Small intestine (tissue), 7 donors: Measurements from ENCODE around the gene EIF2AK3. TPM values are rescaled to one million over a fixed set of nuclear protein-coding genes. Genes with fewer than 3 reads are reported as not detected.

Source experiments
- DNase-seq, 2 donors: peaks; one replicate each; pipeline versions ENCODE4 v3.0.0 to v3.0.0-alpha.2; 2013
- FAIRE-seq: peaks from 2 replicates; lab custom pipeline; 2012; peaks lifted over from hg19 to GRCh38; lab: Jason Lieb, UNC
- H3K27ac ChIP-seq, 3 donors: one replicate each; pipeline ENCODE4 v1.5.1; 2013; ENCODE audit warnings: low read length in 2 of 3, mild to moderate bottlenecking in 2 of 3, control low read depth in 1 of 3, inconsistent platforms in 1 of 3, low read depth in 1 of 3, moderate library complexity in 1 of 3
- H3K27me3 ChIP-seq, 3 donors: one replicate each; pipeline ENCODE4 v1.6.1; 2013; ENCODE audit warnings: low read length in 3 of 3, inconsistent platforms in 1 of 3; ENCODE audit not compliant: control insufficient read depth in 3 of 3, insufficient read depth in 3 of 3
- H3K36me3 ChIP-seq, 3 donors: one replicate each; pipeline ENCODE4 v1.6.1; 2013; ENCODE audit warnings: low read length in 3 of 3, inconsistent platforms in 1 of 3, low read depth in 1 of 3, mild to moderate bottlenecking in 1 of 3, moderate library complexity in 1 of 3; ENCODE audit not compliant: control insufficient read depth in 3 of 3, insufficient read depth in 2 of 3
- H3K4me1 ChIP-seq, 3 donors: one replicate each; pipeline ENCODE4 v1.6.1; 2013; ENCODE audit warnings: low read length in 2 of 3, inconsistent platforms in 1 of 3, low read depth in 1 of 3, mild to moderate bottlenecking in 1 of 3, moderate library complexity in 1 of 3; ENCODE audit not compliant: control insufficient read depth in 3 of 3, insufficient read depth in 2 of 3
- H3K4me3 ChIP-seq, 3 donors: one replicate each; pipeline ENCODE4 v1.5.1; 2013; ENCODE audit warnings: low read length in 3 of 3, control low read depth in 1 of 3, inconsistent platforms in 1 of 3, low read depth in 1 of 3, mild to moderate bottlenecking in 1 of 3, moderate library complexity in 1 of 3
- H3K9me3 ChIP-seq, 2 donors: one replicate each; pipeline ENCODE4 v1.6.1; 2013; ENCODE audit warnings: low read depth in 1 of 2, low read length in 1 of 2; ENCODE audit not compliant: control insufficient read depth in 2 of 2, insufficient read depth in 1 of 2
- WGBS, 3 donors: extraction: QIAGEN DNeasy Blood & Tissue Kit; methylation state at CpG; one replicate each; pipeline ENCODE4 v1.1.7; 2013; 5-methylcytosine and 5-hydroxymethylcytosine counted together
- polyA plus RNA-seq, 4 donors: library from polyadenylated mRNA; stranded (reverse) in 3 of 4; unstranded in 1 of 4; fragments of 200-250 nt in 3 of 4; fragments of 120-200 nt in 1 of 4; gene quantifications; one replicate each; pipeline versions ENCODE4 v1.2.1 to v1.2.3, GENCODE V29; 2013
- donor health status: healthy with polysubstance abuse.
- donor health status: control.
- donor health status: control.
- donor health status: Bipolar disorder and iron deficiency.
- donor health status: healthy.

EIF2AK3 gene
- polyA plus RNA-seq, 4 donors, result 2.7 to 16.9 (median 5.4) TPM

- H3K27ac ChIP-seq, result no peak overlapping the region
- WGBS, 3 donors, result 93 to 100% (median 97%) methylated on average over 1 of the region's 1 CpG
- H3K27me3 ChIP-seq, result no peaks in the 10 kb centered on the region
- DNase-seq (no peak), FAIRE-seq (no peak)
- no peaks in the 10 kb centered on the region for H3K4me1 ChIP-seq
- H3K36me3 ChIP-seq, result peaks cover 6 to 21% (median 12%) of the 10 kb centered on the region in 3 donors
- no peaks in the 10 kb centered on the region for H3K9me3 ChIP-seq
- no peak overlapping the region for H3K4me3 ChIP-seq
These were observed 45.2 kb downstream of the EIF2AK3 start for GRCh38 chr2:88582030-88582429.

- H3K27me3 ChIP-seq, result no peaks in the 10 kb centered on the region
- no peak overlapping the region for H3K4me3 ChIP-seq
- WGBS, 3 donors, result 71 to 98% (median 82%) methylated on average over 1 of the region's 1 CpG
- DNase-seq (no peak), FAIRE-seq (no peak)
- peaks cover 7 to 21% (median 17%) of the 10 kb centered on the region in 3 donors for H3K36me3 ChIP-seq
- H3K27ac ChIP-seq, result no peak overlapping the region
- no peaks in the 10 kb centered on the region for H3K9me3 ChIP-seq
- no peaks in the 10 kb centered on the region for H3K4me1 ChIP-seq
These were observed 47.2 kb downstream of the EIF2AK3 start for GRCh38 chr2:88580088-88580487.

- Histone ChIP-seq H3K4me1 (no peaks in the 10 kb centered on the region), H3K9me3 (no peaks in the 10 kb centered on the region), H3K4me3 (no peak overlapping the region), H3K27me3 (no peaks in the 10 kb centered on the region), H3K36me3 (peaks cover 17 to 21% (median 19%) of the 10 kb centered on the region in 3 donors), H3K27ac (no peak overlapping the region)
- 93 to 97% (median 95%) methylated on average over 2 of the region's 2 CpGs for WGBS, 3 donors
- DNase-seq (no peak), FAIRE-seq (no peak)
These were observed 51.6 kb downstream of the EIF2AK3 start for GRCh38 chr2:88575630-88576029.

GRCh38 chr2:88575051-88575450, 52.2 kb downstream of the EIF2AK3 start:
- 48 to 80% (median 50%) methylated on average over 2 of the region's 2 CpGs for WGBS, 3 donors
- FAIRE-seq (no peak), DNase-seq (no peak)
- no peak overlapping the region for H3K4me3 ChIP-seq
- H3K36me3 ChIP-seq, result peaks cover 20 to 25% (median 21%) of the 10 kb centered on the region in 3 donors
- H3K27me3 ChIP-seq, result no peaks in the 10 kb centered on the region
- no peaks in the 10 kb centered on the region for H3K4me1 ChIP-seq
- no peaks in the 10 kb centered on the region for H3K9me3 ChIP-seq
- no peak overlapping the region for H3K27ac ChIP-seq

GRCh38 chr2:88574445-88574844, 52.8 kb downstream of the EIF2AK3 start:
- peaks cover 21 to 25% (median 22%) of the 10 kb centered on the region in 3 donors for H3K36me3 ChIP-seq
- WGBS, 3 donors, result 73 to 87% (median 77%) methylated on average over 5 of the region's 5 CpGs
- DNase-seq, result no peak
- H3K27me3 ChIP-seq, result no peaks in the 10 kb centered on the region
- H3K27ac ChIP-seq, result no peak overlapping the region
- no peaks in the 10 kb centered on the region for H3K9me3 ChIP-seq
- H3K4me1 ChIP-seq, result no peaks in the 10 kb centered on the region
- FAIRE-seq, result no peak
- no peak overlapping the region for H3K4me3 ChIP-seq

- H3K36me3 ChIP-seq, result peaks cover 5 to 14% (median 12%) of the 10 kb centered on the region in 3 donors
- no peaks in the 10 kb centered on the region for H3K9me3 ChIP-seq
- H3K27ac ChIP-seq, result no peak overlapping the region
- no peak for DNase-seq
- no peak overlapping the region for H3K4me3 ChIP-seq
- FAIRE-seq, result no peak
- WGBS, 3 donors, result 92 to 96% (median 95%) methylated on average over 3 of the region's 3 CpGs
- H3K27me3 ChIP-seq, result no peaks in the 10 kb centered on the region
- no peaks in the 10 kb centered on the region for H3K4me1 ChIP-seq
These were observed 59.1 kb downstream of the EIF2AK3 start for GRCh38 chr2:88568179-88568578.

GRCh38 chr2:88564402-88564801, 62.9 kb downstream of the EIF2AK3 start:
- no peak for FAIRE-seq
- H3K36me3 ChIP-seq, result peaks cover 2 to 16% (median 6%) of the 10 kb centered on the region in 3 donors
- no peaks in the 10 kb centered on the region for H3K4me1 ChIP-seq
- DNase-seq, result no peak
- no peak overlapping the region for H3K4me3 ChIP-seq
- no peak overlapping the region for H3K27ac ChIP-seq
- no peaks in the 10 kb centered on the region for H3K9me3 ChIP-seq
- H3K27me3 ChIP-seq, result no peaks in the 10 kb centered on the region
- WGBS, 3 donors, result 69 to 91% (median 90%) methylated on average over 2 of the region's 2 CpGs

- Histone ChIP-seq H3K9me3 (no peaks in the 10 kb centered on the region), H3K36me3 (peaks cover 2 to 11% (median 8%) of the 10 kb centered on the region in 3 donors), H3K4me1 (no peaks in the 10 kb centered on the region), H3K27me3 (no peaks in the 10 kb centered on the region), H3K4me3 (no peak overlapping the region), H3K27ac (no peak overlapping the region)
- 69 to 86% (median 70%) methylated on average over 2 of the region's 2 CpGs for WGBS, 3 donors
- FAIRE-seq (no peak), DNase-seq (no peak)
These were observed 64.1 kb downstream of the EIF2AK3 start for GRCh38 chr2:88563129-88563528.
